Transverse colon (tissue), 4 donors: ENCODE data around the gene NECAB2.

Experiments used
- EP300 ChIP-seq: sonication (generic); formaldehyde crosslinking; IDR thresholded peaks from one replicate; pipeline ENCODE4 v1.6.1; 2017; ENCODE audit warnings: antibody characterized with exemption, low read depth
- POLR2A ChIP-seq: fragments of 450-650 bp; IDR thresholded peaks from one replicate; pipeline ENCODE4 v1.6.1; 2016; ENCODE audit warnings: antibody characterized with exemption, mild to moderate bottlenecking, moderate library complexity
- POLR2AphosphoS5 ChIP-seq, 3 donors: sonication (generic); formaldehyde crosslinking; IDR thresholded peaks; one replicate each; pipeline ENCODE4 v1.6.1; 2016; ENCODE audit warnings: antibody characterized with exemption in 3 of 3
- TF ChIP-seq, protein P1 (sequence below), 5 experiments: fragments of 200-600 bp in 3 of 5; fragments of 450-650 bp in 2 of 5; sonication (generic) in 3 of 5; IDR thresholded peaks; 1 replicate in 2 of 5; 2 replicates in 3 of 5; pipeline ENCODE4 v1.5.1; 2016 to 2017; ENCODE audit warnings: antibody characterized with exemption in 5 of 5, inconsistent platforms in 3 of 5, mild to moderate bottlenecking in 2 of 5, moderate library complexity in 1 of 5

DNA sequence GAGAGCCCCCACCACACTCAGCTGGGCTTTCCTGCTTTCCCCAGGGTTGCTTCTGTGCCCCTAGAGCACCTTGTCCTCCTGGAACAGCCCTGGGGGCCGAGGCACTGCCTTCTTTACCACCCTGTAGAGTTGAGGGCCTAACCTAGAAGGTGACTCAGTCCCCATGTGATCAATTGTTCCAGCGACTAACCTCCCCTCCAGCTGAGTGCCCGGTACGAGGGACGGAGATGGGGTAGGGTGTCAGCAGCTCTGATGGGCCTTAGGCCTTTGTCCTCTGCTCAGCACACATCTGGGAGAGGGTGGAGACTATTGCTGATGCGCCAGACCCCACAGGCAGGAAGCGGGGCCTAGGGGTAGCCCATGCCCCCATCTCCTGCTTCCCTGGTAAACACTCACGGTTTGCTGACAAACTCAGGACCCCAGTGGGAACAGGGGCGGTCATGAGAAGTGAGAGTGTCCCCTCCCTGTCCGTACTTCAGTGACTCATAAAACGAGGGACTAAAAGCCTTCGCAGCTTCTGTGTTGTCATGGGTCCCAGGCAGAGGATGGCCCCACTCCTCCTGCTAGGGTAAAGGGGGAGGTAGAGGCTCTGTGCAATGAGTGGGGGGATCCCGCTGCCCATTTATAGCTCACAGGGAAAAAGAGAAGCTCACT lies 33.1 kb downstream of the NECAB2 start:
- TF ChIP-seq POLR2A (no peak), POLR2AphosphoS5 (IDR thresholded peaks at IDR 0.05) (no peak), EP300 (no peak)
- TF ChIP-seq, protein P1, sequence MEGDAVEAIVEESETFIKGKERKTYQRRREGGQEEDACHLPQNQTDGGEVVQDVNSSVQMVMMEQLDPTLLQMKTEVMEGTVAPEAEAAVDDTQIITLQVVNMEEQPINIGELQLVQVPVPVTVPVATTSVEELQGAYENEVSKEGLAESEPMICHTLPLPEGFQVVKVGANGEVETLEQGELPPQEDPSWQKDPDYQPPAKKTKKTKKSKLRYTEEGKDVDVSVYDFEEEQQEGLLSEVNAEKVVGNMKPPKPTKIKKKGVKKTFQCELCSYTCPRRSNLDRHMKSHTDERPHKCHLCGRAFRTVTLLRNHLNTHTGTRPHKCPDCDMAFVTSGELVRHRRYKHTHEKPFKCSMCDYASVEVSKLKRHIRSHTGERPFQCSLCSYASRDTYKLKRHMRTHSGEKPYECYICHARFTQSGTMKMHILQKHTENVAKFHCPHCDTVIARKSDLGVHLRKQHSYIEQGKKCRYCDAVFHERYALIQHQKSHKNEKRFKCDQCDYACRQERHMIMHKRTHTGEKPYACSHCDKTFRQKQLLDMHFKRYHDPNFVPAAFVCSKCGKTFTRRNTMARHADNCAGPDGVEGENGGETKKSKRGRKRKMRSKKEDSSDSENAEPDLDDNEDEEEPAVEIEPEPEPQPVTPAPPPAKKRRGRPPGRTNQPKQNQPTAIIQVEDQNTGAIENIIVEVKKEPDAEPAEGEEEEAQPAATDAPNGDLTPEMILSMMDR (IDR thresholded peaks at IDR 0.05) = no peak
